ENCODE data around the gene BTNL9.
"Not testable (repeated sequence)": the region's sequence is repeated elsewhere in the genome, so short reads cannot be mapped to it uniquely, and the experiment has no call there.

BTNL9 gene

GRCh38 chr5:181101030-181101641 lies 61.1 kb downstream of the BTNL9 start:
- not testable (repeated sequence) for DNase-seq

- DNase-seq, result not testable (repeated sequence)
Observed at GRCh38 chr5:181101930-181102674, 62.0 kb downstream of the BTNL9 start.

- not testable (repeated sequence) for DNase-seq
Observed at GRCh38 chr5:181104259-181104568, 64.1 kb downstream of the BTNL9 start.

GRCh38 chr5:181104606-181105390 lies 64.7 kb downstream of the BTNL9 start:
- not testable (repeated sequence) for DNase-seq

- no peak for DNase-seq
Observed at GRCh38 chr5:181105391-181106025, 65.4 kb downstream of the BTNL9 start.

- DNase-seq, result no peak
Observed at GRCh38 chr5:181107699-181108098, 67.6 kb downstream of the BTNL9 start.

- DNase-seq, result no peak
Observed at GRCh38 chr5:181108578-181109165, 68.6 kb downstream of the BTNL9 start.

GRCh38 chr5:181109489-181110013 lies 69.5 kb downstream of the BTNL9 start:
- no peak for DNase-seq

- DNase-seq, result no peak
Observed at GRCh38 chr5:181111010-181111409, 70.9 kb downstream of the BTNL9 start.

Data from SIG-M5 (cell line).